GM12873 (cell line): Measurements from ENCODE around the gene GADD45G.

Source experiments
- CTCF ChIP-seq: IDR thresholded peaks from 2 replicates; pipeline ENCODE4 v1.5.1; 2012; ENCODE audit warnings: low read depth, mild to moderate bottlenecking, moderate library complexity, low read length, control low read depth; ENCODE audit not compliant: insufficient read depth; ENCODE audit errors: missing control alignments

The GADD45G gene

DNA sequence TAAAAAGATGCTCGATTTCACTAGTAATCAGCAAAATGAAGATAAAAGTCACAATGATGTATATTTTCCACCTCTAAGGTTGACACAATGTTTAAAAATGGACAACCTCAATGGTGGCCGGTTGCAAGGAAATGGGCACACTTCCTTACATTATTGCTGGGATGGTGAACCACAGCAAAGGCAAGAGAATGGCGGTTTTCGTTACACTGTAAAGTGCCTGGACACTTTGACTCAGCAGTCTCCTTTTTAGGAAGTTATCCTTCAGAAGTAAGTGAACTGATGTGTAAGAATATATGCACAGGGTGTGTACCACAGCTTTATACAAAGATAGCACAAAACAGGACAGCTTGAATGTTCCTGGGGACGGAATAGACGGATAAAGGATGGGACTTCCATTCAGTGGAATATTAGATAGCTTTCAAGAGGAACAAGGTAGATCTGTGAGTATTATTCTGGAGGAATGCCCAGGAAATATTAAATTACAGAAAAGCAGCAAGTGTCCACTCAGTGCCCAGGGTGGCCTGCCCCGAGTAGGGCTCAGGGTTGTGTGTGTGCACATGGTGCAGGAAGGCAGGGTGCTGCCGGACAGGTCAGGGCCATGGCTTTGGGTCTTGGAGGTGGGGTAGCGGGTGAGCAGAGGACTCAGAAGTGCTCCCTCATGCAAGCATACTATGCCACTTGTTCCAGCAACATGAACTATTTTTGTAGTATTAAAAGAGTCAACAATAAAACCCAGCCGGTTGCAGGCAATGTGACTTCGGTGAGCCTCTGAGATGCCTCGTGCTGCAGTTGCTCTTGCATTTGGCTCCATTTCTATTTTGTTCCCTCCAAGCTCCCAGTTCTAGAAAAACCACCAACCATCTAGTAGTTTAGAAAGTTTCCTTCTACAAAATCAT lies 24.5 kb downstream of the GADD45G start:
- TF ChIP-seq CTCF, result no peak

GRCh38 chr9:89630508-89630907 lies 25.7 kb downstream of the GADD45G start:
- no peak for TF ChIP-seq CTCF

- no peak for TF ChIP-seq CTCF
Measured at GRCh38 chr9:89631384-89631783, 26.6 kb downstream of the GADD45G start.

DNA sequence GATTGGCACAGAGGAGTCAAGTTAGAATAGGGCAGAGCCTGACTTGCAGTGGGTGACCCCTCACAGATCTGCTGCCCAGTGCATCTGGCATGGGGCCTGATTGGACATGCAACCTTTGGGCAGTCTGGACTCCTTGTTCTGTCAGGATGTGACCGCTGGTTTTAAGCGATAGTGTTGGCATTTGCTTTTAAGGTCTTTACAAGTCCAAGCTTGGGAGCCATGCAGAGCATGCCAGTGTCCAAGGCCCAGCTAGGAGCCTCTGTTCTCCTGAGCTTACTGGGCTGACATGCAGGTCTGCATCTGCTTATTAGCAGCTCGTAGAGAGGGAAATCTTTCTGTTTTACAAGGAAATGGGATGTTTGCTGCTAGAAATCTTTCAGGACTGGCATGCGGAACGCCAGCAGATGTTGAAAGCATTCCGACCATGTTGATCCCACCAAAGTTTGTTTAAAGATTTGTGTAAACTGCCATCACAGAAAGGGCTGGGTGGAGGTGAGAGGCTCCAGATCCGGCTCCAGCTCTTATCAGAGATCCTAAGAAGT lies 27.5 kb downstream of the GADD45G start:
- TF ChIP-seq CTCF, result no peak

GRCh38 chr9:89632736-89633135 lies 27.9 kb downstream of the GADD45G start:
- no peak for TF ChIP-seq CTCF

GRCh38 chr9:89633404-89633803 lies 28.6 kb downstream of the GADD45G start:
- no peak for TF ChIP-seq CTCF

GRCh38 chr9:89633920-89634319 lies 29.1 kb downstream of the GADD45G start:
- no peak for TF ChIP-seq CTCF
